ENCODE results near the gene TTR. TPM values are rescaled to one million over a fixed set of nuclear protein-coding genes. Genes with fewer than 3 reads are reported as not detected.

Gene TTR
- total and polyA plus RNA-seq, 2 of the 13 experiments (the other 11 are each of a cell fraction or from before 2014, with no cell fraction given): 91.3 to 496 TPM

- TF ChIP-seq HNF4G (IDR thresholded peaks at IDR 0.05; ENCODE audit: borderline replicate concordance, low read depth, low read length) (peak; percentile 55; the same call in 1 of the 2 replicates), HNF4G (CRISPR knock-in tag; IDR thresholded peaks at IDR 0.05; ENCODE audit: borderline replicate concordance, low read depth) (no peak), PBX3 (CRISPR knock-in tag; IDR thresholded peaks at IDR 0.05; ENCODE audit: borderline replicate concordance) (no peak), ZNF142 (CRISPR knock-in tag; IDR thresholded peaks at IDR 0.05) (no peak), ZMYM4 (CRISPR knock-in tag; IDR thresholded peaks at IDR 0.05) (peak; percentile 88), ZNF607 (CRISPR knock-in tag; IDR thresholded peaks at IDR 0.05; ENCODE audit: borderline replicate concordance) (no peak), TBX3 (IDR thresholded peaks at IDR 0.05; ENCODE audit: borderline replicate concordance) (no peak), PREB (CRISPR knock-in tag; IDR thresholded peaks at IDR 0.05) (no peak), ZBTB4 (CRISPR knock-in tag; IDR thresholded peaks at IDR 0.05; ENCODE audit: borderline replicate concordance) (no peak), GTF2F1 (IDR thresholded peaks at IDR 0.05; ENCODE audit: low read length) (no peak), ZNF329 (CRISPR knock-in tag; IDR thresholded peaks at IDR 0.05; ENCODE audit: low read depth) (no peak), PAX8 (CRISPR knock-in tag; IDR thresholded peaks at IDR 0.05; ENCODE audit: borderline replicate concordance) (no peak)
Measured at GRCh38 chr18:31558567-31558966, 33.1 kb upstream of the TTR start (continued).

All from HepG2 (cell line).